Measurements from ENCODE around the gene RNU7-1. TPM values are rescaled to one million over a fixed set of nuclear protein-coding genes. Genes with fewer than 3 reads are reported as not detected.

RNU7-1 gene
- total RNA-seq, 1 donor = not detected

DNA sequence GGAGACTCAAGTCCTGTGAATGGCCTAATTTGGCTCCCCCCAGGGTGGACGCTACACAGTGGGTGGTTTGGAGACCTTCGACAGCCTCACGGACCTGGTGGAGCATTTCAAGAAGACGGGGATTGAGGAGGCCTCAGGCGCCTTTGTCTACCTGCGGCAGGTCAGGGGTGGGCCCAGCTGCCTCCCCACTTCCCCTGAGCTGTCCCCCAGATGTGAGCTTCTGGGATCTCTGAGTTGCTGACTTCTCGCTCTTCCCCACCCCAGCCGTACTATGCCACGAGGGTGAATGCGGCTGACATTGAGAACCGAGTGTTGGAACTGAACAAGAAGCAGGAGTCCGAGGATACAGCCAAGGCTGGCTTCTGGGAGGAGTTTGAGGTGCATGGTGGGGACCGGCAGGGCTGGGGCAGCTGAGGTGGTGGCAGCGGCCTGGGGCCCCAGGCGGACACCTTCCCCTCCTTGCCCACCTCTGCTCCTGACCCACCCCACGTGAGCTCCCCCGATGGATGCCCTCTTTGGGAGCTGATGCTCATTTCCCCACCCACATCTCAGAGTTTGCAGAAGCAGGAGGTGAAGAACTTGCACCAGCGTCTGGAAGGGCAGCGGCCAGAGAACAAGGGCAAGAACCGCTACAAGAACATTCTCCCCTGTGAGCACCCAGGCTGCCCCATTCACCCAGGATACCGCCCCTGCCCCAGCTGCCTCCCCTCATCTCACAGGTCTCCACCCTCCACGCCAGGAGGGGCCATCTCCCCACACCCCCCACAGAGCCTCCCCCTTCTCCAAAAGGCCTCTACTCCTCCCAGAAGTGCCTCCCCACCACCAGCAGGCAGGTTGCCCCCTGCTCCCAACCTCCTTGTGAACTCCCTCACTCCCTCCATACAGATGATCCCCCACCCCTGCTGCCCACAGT, 11.7 kb downstream of the RNU7-1 start:
- H3K4me1 ChIP-seq (ENCODE audit: insufficient read depth, low read length) = peaks cover 12% of the 10 kb centered on the region
- TF ChIP-seq, protein P1, sequence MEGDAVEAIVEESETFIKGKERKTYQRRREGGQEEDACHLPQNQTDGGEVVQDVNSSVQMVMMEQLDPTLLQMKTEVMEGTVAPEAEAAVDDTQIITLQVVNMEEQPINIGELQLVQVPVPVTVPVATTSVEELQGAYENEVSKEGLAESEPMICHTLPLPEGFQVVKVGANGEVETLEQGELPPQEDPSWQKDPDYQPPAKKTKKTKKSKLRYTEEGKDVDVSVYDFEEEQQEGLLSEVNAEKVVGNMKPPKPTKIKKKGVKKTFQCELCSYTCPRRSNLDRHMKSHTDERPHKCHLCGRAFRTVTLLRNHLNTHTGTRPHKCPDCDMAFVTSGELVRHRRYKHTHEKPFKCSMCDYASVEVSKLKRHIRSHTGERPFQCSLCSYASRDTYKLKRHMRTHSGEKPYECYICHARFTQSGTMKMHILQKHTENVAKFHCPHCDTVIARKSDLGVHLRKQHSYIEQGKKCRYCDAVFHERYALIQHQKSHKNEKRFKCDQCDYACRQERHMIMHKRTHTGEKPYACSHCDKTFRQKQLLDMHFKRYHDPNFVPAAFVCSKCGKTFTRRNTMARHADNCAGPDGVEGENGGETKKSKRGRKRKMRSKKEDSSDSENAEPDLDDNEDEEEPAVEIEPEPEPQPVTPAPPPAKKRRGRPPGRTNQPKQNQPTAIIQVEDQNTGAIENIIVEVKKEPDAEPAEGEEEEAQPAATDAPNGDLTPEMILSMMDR (IDR thresholded peaks at IDR 0.05; ENCODE audit: extremely low read depth, low read depth, low read length) = no peak
- peak; percentile 85 for DNase-seq (ENCODE audit: insufficient read length, low spot score, missing footprints)
- H3K36me3 ChIP-seq (ENCODE audit: insufficient read depth, low read length) = no peaks in the 10 kb centered on the region
- H3K27ac ChIP-seq (ENCODE audit: low read depth, low read length) = no peak overlapping the region
- H3K4me3 ChIP-seq (ENCODE audit: insufficient read depth, low read length) = no peak overlapping the region
- no peaks in the 10 kb centered on the region for H3K9me3 ChIP-seq (ENCODE audit: low read depth, low read length)
- H3K4me2 ChIP-seq (ENCODE audit: insufficient read depth, low read length) = no peak overlapping the region
- H3K27me3 ChIP-seq (ENCODE audit: insufficient read depth, low read length) = no peaks in the 10 kb centered on the region
- no peak overlapping the region for H2AFZ ChIP-seq (ENCODE audit: low read length)
- no peaks in the 10 kb centered on the region for H3K79me2 ChIP-seq (ENCODE audit: insufficient read depth, low read length)
- H4K20me1 ChIP-seq (ENCODE audit: insufficient read depth, low read length) = no peaks in the 10 kb centered on the region

DNA sequence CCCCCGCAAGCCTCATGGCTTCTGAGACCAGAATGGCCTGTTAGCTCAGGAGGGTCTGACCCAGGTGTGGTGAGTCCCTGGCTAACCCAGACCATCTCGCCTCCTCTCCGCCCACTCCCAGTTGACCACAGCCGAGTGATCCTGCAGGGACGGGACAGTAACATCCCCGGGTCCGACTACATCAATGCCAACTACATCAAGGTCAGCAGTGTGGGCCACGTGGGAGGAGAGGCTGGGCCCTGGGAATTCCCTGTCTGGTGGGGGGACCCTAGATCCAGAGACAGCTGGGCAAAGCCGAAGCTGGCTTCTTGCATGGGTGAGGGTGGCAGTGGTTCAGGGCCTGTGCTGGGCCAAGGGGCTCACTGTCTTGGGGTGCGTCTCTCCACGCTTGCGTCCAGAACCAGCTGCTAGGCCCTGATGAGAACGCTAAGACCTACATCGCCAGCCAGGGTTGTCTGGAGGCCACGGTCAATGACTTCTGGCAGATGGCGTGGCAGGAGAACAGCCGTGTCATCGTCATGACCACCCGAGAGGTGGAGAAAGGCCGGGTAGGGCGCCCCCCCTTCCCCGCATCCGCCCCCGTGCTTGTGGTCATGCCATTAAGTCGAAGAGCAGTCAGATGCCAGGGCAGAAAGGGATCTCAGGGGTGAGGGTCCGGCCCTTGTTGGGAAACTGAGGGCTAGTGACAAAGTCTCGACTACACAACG, 12.6 kb downstream of the RNU7-1 start:
- Histone ChIP-seq H3K79me2 (ENCODE audit: insufficient read depth, low read length) (no peaks in the 10 kb centered on the region), H3K27ac (ENCODE audit: low read depth, low read length) (no peak overlapping the region), H4K20me1 (ENCODE audit: insufficient read depth, low read length) (no peaks in the 10 kb centered on the region), H3K9me3 (ENCODE audit: low read depth, low read length) (no peaks in the 10 kb centered on the region), H3K27me3 (ENCODE audit: insufficient read depth, low read length) (no peaks in the 10 kb centered on the region), H2AFZ (ENCODE audit: low read length) (no peak overlapping the region), H3K4me1 (ENCODE audit: insufficient read depth, low read length) (peaks cover 16% of the 10 kb centered on the region), H3K36me3 (ENCODE audit: insufficient read depth, low read length) (no peaks in the 10 kb centered on the region), H3K4me3 (ENCODE audit: insufficient read depth, low read length) (no peak overlapping the region), H3K4me2 (ENCODE audit: insufficient read depth, low read length) (no peak overlapping the region)
- DNase-seq (ENCODE audit: insufficient read length, low spot score, missing footprints) = no peak
- TF ChIP-seq, protein P1 (IDR thresholded peaks at IDR 0.05; ENCODE audit: extremely low read depth, low read depth, low read length) = no peak

DNA sequence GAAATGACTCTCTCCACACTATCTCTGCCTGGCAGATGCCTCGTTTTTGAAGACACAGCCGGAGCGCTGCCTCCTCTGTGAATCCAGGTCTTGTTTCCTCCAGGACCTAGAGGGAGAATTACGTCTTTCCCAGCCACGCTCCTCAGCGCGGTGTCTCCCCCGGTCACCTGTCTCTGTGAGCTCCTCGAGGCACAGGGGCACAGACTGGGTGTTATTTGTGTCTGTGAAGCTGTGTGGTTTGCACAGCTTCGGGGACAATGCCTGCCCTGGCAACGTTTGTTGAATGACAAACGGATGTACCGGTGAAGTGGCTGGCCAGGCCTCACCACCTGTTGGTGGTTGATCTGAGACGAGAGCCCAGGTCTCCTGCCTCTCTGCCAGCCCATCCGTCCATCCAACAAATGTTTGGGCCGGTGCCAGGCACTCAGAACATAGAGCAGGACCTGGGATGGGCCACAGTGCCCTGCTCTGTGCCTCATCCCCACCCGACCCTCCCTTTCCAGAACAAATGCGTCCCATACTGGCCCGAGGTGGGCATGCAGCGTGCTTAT, 13.6 kb downstream of the RNU7-1 start:
- H3K4me3 ChIP-seq (ENCODE audit: insufficient read depth, low read length) = no peak overlapping the region
- H3K36me3 ChIP-seq (ENCODE audit: insufficient read depth, low read length) = no peaks in the 10 kb centered on the region
- no peak overlapping the region for H3K4me2 ChIP-seq (ENCODE audit: insufficient read depth, low read length)
- H3K9me3 ChIP-seq (ENCODE audit: low read depth, low read length) = no peaks in the 10 kb centered on the region
- no peaks in the 10 kb centered on the region for H3K79me2 ChIP-seq (ENCODE audit: insufficient read depth, low read length)
- peaks cover 26% of the 10 kb centered on the region for H3K4me1 ChIP-seq (ENCODE audit: insufficient read depth, low read length)
- no peak overlapping the region for H3K27ac ChIP-seq (ENCODE audit: low read depth, low read length)
- TF ChIP-seq, protein P1 (IDR thresholded peaks at IDR 0.05; ENCODE audit: extremely low read depth, low read depth, low read length) = no peak
- no peak for DNase-seq (ENCODE audit: insufficient read length, low spot score, missing footprints)
- no peaks in the 10 kb centered on the region for H4K20me1 ChIP-seq (ENCODE audit: insufficient read depth, low read length)
- no peak overlapping the region for H2AFZ ChIP-seq (ENCODE audit: low read length)
- H3K27me3 ChIP-seq (ENCODE audit: insufficient read depth, low read length) = no peaks in the 10 kb centered on the region

All from osteoblast (primary cell).